Measurements from ENCODE around the gene OGA.

Gene OGA

DNA sequence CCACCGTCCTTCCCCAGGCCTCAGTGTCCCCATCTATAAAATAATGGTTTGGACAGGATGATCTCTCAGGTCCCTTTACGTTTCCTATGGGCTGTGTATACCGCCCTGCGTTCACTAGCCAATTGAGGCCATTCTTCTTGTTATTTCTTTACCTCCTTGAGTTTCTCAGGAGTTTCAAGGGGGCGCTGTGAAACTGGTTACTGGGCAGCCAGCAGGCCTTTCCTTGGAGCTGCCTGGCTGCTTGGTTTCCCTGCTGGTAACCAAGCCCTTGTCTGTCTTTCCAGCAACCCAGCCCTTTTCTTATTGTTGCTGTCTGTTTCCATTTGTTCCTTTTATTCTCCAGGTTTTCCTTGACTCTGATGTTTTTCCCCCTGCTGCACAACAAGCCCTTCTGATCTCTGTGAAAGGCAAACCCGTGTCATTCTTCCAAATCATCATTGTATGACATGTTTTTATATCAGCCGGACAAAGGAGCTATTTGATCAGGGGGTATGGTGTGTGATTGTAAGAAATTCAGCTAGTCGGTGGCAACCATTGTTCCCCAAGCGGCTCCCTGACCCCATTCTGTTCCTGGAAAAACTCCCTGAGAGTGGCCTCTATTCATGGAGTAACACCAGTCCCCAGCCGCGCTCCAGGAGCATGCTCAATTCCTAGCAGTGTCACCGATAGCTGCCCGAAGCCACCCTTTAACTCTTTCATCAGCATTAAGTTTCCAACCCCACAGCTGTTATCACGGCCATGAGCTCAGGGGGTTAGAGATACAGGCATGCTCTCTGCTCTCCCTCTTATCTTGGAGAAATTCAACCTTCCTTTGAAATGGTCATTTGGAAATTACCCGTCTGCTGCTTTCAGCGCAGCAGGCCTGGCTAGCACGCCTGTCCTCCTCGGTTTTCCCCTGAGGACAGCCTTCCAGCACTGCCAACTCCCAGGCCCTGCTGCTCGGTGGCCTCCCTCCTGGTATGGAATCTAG lies 68.9 kb downstream of the OGA start:
- no peak for DNase-seq

DNA sequence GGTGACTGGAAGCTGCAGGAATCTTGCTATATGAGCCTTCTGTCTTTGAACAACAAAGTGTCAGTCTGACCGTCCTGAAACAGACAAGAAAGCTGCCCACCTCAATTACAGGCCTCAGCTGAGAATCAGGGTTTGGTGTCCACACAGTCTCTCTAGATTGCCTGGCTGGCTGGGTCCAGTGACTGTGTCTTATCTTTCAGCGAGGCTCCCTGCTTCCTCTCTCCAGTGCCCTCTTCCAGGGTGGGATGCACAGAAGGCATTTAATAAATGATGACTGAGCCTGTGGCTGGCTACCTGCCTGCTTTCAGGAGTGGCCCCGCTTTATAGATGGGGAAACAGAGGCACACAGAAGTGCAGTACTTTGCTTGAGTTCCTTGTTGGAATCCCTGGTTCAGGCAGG lies 69.7 kb downstream of the OGA start:
- DNase-seq, result no peak

DNA sequence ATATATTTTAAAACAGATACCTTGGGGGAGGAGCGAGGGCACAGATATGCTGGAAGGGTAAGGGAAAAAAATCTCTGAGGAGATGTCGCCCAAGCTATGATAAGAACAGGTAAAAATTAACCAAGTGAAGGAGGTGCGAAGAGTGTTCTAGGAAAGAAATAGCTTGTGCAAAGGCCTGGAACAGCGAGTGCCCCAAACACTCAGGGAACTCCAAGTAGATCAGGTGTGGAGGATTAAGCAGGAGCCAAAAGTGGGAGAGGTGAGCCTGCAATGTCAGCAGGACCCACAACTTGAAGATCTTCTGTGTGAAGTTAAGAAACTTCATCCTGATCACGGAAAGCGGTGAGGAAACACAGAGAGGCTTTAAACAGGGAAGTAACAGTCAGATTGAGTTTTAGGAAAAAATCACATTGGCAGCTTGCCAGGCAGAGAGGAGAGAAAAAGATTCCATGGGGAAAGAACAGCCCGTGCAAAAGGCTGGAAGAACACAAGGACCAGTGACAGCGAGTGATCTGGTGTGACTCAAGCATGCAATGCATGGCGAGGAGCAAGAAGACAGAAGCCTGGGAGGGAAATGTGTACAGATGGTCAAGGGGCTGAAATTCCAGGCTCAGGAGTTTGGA lies 73.1 kb downstream of the OGA start:
- DNase-seq, result no peak

DNA sequence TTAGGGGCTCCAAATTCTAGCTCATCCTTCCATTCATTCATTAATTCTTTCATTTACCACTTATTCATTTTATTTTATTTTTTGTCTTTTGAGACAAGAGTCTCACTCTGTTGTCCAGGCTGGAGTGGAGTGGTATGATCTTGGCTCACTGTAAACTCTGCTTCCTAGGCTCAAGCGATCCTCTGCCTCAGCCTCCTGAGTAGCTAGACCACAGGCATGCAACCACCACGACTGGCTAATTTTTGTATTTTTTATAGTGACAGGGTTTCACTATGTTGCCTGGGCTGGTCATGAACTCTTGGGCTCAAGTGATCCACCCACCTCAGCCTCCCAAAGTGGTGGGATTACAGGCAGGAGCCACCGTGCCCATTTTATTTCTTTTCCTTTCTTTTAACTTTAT lies 74.0 kb downstream of the OGA start:
- no peak for DNase-seq

DNA sequence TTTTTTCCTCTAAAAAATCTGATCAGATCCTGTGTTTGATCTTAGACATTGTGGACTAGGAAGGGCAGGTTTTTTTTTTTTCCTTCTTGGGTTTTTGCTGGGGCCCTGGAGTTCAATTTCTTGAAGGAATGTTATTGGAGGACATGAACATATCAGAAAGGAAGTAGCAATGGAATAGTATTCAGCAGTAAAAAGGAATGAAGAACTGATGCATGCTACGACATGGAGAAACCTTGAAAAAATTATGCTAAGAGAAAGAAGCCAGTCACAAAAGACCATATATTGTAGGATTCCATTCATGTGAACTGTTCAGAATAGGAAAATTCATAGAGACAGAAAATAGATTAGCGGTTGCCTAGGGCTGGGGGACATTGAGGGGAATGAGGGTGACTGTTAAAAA lies 76.3 kb downstream of the OGA start:
- DNase-seq, result no peak

DNA sequence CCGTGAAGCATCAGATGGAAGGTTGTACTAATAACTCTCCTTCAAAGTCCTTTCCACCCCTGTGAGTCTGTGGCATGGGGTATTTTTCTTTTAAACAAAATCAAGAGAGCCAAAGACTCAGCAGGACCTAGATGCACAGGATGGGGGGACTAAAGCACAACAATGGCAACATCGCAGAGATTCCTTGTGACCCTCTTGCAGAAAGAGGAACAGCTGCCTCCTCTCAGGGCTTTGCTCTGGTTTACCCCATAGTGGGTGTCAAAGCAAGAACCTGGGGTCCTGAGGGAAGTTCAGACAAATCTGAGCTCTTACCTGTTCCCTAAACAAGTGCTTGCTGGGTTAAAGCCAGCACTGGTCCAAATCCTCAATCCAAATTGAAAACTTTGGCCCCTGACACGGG lies 81.6 kb downstream of the OGA start:
- no peak for DNase-seq

All from stimulated activated CD4-positive, alpha-beta T cell treated with anti-CD3 and anti-CD28 coated beads, Interleukin-1b, Interleukin-23, amount 100 ng/mL, for 48 hours (primary cell).